Stimulated activated CD8-positive, alpha-beta memory T cell treated with anti-CD3 and anti-CD28 coated beads, Interleukin-15, amount 100 ng/mL, for 1 hour (primary cell): Measurements from ENCODE around the gene IL12RB2.
"Not testable (repeated sequence)": the region's sequence is repeated elsewhere in the genome, so short reads cannot be mapped to it uniquely, and the experiment has no call there.

ENCODE experiments used
- DNase-seq: peaks from one replicate; pipeline ENCODE4 v3.0.0-alpha.2; 2020; ENCODE audit warnings: low read depth

IL12RB2 gene

DNA sequence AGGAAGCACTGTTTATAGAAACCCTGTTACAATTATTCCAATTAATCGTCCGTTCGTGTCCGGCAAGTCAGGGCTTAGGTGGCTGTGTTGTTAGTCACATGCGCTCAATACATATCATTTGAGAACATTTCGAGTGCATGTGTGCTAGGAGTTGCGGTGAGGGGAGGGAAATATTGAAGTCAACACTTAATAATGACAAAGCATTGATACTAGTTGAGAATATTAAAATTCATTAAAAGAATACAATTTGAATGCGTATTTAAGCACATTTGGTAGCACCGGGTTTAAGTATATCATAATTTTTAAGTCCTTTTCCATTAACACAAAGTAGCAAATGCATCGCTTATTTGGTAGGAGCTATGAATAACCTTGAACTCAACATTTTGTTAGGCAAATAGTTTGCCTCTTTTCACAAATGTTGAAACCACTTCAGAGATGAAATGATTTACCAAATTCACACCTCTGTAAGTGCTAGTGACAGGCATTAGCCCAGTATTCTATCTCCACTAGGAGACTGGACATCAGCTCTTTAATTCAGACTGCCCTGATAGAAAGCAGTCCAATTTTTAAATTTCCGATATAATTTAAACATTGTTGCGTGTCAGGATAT is 123.6 kb downstream of the IL12RB2 start:
- no peak for DNase-seq

DNA sequence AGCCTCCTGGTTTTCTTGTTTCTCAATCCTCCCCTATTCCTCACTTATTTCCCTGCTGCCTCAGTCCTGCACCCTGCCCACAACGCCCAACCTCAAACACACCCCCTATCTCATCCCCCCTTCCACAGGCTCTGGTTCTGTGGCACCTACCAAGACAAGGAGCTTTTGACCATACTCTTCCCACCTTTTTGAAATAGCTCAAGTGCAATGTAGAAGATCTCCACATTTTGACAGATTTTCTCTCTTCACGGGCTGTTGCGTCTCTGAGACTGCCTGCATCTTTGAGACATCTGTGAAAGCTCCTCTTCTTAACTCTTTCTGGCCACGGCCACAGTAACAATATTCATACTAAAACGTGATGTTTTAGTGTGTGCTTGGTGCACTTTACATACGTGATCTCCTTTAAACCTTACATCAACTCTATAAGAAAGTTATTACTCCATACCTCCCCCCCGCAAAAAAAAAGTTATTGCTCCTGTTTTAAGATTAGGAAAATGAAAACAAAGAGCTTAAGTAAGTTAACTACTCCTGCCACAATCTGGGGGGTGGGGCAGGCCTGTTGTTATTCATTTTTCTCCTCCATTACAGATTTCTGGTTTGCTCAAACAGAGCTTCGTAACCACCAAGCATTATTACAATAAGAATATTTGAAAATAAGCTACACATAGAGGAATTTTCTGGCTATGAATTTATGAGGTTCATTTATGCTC is 124.4 kb downstream of the IL12RB2 start:
- no peak for DNase-seq

DNA sequence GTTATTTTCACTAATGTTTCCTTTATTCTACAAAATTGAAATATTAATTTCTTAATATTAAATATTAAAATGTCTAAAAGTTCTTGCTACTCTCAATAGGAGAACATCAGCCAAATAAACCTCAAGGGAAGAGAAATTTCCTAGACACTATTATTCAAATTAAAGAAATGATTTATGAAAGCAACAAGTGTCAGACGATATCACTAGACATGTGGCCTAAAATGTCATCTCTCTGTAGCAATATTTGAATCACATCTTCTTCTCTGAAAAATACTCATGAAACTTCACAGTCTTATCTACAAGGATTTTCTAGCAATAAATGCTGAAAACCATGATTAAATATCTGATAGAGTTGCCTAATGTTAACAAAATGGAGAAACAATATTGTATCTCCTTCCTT is 125.1 kb downstream of the IL12RB2 start:
- no peak for DNase-seq

DNA sequence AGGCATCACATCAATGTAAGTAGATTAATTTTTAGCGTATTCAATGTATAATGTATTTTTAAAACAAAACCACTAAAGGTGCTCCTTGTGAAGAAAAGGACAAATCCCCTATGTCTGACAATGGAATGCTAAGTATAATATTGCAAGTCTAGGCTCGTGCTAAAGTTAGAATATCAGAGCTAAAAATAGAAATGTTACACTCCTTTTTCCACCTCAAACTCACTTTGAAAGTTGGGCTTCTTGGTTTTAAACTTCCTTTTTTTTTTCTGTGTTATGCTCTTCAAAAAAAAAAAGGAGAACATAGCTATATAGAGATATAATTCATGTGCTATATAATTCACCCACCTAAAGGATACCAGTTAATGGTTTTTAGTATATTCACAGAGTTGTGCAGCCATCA is 126.2 kb downstream of the IL12RB2 start:
- no peak for DNase-seq

DNA sequence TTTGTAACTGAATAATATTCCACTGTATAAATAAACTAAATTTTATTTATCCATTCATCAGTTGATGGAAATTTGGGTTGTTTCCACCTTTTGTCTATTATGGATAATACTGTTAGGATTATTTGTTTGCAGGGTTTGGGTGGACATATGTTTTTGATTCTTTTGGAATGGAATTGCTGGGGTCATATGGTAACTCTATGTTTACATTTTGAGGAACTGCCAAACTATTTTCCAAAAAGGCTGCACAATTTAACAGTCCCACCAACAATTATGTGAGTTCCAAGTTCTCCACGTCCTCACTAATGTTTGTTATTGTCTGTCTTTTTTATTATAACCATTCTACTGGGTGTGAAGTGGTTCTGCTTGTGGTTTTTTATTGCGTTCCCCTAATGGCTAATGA is 126.8 kb downstream of the IL12RB2 start:
- no peak for DNase-seq

DNA sequence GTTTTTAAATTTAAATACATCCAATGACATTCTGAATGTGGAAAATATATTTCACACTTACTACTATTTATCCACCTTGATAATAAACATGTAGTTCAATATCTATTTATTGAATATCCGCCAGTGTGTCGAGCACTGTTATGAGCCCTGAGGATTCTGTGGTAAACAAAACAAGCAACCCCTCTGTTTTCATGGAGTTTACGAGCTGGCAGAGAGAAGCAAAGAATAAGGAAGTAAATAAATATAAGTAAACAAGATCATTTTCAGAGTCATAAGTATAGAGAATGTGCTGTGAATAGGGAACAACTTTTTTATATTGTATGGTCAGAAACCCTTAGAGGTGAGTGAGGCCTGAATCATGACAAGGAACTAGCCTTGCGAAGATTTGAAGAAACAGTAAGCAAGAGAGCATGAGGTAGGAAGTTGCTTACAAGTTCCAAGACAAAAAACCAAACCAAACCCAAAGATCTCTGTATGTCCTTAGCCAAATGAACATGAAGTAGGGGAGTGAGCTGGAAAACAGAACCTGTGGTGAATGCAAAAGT is 128.9 kb downstream of the IL12RB2 start:
- DNase-seq, result no peak

DNA sequence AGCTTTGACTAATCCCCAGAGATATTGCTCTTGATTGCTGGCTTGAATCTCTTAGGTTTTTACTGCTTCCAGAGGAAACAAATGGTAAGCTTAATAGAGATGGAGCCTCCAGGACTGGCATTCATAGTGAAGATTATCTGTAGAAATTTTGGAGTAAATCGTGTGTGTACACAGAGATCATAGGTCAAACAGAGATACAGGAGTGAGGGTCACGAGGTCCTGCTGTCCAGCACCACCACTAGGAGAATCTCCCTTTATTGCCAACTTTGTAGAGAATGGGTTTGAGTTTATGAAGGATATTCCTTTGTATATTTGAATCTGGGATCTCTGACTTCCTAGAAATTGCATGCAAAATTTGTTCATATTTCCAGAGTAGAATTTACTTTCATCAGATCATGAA is 130.3 kb downstream of the IL12RB2 start:
- DNase-seq, result no peak

DNA sequence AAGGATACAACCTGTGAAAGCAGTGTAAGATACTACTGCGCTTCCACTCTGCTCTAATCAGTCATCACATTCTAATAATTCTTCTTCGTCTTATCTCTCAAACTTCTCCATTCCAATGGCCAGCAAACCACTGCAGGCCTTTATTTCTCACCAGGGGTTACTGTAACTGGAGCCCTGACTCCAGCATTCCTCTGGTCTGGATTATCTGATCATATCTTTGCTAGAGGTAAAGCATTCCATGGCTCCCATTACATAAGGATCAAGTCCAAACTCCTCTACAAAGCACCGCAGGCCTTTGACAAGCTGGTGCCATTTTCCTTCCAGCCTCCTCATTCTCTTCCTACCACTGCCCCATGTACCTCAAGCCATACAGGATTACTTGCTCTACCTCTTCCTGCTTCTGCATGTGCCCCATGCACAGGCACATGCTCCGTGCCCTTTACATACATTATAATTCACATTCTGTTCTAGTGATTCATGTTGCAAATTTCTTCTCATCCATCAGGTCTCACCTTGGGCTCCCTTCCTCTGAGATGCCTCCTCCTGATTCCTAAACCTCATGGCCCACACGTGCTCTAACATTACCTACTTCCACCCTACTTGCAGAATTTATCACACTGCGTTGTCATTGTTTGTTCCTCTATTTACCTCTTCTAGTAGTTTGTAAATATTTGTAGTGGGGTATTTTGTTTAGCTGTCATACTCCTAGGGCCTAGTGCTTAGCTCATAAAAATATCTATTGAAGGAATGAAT is 131.8 kb downstream of the IL12RB2 start:
- no peak for DNase-seq

DNA sequence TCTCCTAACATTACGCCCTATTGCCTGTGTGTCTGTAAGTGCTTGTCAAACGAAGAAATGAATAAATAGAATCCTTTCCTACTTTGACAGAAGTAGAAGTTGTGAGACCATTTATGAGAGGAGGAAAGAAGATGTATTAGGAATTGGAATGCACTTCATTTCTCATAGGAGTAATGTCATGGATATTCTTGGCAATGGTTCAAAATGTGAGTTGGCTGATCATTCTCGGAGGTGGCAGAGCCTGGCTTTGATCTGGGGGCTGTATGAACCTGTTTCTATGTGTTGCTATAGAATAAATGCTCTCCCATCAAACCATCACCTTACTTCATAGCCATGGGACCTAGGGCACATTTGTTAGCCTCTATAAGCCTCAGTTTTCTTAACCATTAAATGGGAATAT is 132.7 kb downstream of the IL12RB2 start:
- DNase-seq, result no peak

DNA sequence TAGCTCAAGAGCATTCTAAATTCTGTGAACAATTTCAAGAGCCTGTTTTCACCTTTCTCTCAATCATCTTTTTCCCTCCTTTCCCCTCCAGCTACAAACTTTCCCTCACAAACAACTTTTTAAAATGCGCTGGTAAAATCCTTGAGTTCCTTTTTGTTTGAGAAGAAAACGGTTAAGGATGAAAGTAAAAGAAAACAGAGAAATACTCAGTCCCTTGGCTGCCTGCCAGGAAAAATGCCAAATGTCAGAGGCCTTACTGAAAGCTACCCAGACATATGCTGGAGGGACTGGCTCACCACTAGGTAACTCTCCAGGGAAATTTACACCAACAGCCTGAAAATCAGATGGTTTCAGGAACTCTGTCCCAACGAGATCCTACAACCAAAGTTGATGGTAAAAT is 133.5 kb downstream of the IL12RB2 start:
- no peak for DNase-seq

DNA sequence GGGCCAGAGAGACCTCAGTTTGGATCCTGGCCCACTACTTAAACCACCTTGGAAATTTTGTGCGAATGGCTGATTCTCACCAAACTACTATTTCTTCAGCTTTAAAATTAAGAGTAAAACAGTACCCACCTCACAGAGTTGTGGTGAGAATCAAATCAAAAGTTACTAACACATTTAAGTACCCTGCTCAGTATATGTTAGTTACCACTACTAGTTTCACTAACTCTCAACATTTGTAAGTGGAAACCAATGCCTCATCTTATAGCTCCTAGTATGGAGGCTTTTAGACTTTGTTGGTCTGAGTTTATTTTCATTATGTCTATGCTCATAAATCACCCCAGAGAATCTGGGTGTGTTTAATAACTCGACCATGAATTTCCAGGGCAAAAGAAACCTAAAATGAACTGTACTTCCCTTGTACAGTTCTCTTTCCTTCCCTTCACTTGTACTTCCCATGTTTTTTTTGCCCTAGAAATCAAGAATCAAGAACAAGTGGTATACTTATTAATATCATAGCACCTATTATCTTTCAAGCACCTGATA is 134.1 kb downstream of the IL12RB2 start:
- DNase-seq, result no peak

DNA sequence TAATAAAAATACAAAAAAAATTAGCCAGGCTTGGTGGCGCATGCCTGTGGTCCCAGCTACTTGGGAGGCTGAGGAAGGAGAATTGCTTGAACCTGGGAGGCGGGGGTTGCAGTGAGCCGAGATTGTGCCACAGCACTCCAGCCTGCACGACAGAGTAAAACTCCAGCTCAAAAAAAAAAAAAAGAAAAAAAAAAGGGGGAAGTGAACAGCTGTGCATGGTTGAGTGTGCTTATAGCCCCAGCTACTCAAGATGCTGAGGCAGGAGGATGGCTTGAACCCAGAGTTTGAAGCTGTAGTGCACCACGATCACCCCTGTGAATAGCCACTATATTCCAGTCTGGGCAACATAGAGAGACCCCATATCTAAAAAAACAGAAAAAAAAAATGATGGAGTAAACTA is 138.3 kb downstream of the IL12RB2 start:
- DNase-seq, result not testable (repeated sequence)
